ENCODE data around the gene CYSLTR2. TPM values are rescaled to one million over a fixed set of nuclear protein-coding genes. Genes with fewer than 3 reads are reported as not detected.
A peak's percentile ranks its signal among the peaks of the same experiment; 100 is the strongest.

The CYSLTR2 gene, protein sequence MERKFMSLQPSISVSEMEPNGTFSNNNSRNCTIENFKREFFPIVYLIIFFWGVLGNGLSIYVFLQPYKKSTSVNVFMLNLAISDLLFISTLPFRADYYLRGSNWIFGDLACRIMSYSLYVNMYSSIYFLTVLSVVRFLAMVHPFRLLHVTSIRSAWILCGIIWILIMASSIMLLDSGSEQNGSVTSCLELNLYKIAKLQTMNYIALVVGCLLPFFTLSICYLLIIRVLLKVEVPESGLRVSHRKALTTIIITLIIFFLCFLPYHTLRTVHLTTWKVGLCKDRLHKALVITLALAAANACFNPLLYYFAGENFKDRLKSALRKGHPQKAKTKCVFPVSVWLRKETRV
- polyA plus RNA-seq (ENCODE audit: insufficient read length) = 0.12 TPM

DNA sequence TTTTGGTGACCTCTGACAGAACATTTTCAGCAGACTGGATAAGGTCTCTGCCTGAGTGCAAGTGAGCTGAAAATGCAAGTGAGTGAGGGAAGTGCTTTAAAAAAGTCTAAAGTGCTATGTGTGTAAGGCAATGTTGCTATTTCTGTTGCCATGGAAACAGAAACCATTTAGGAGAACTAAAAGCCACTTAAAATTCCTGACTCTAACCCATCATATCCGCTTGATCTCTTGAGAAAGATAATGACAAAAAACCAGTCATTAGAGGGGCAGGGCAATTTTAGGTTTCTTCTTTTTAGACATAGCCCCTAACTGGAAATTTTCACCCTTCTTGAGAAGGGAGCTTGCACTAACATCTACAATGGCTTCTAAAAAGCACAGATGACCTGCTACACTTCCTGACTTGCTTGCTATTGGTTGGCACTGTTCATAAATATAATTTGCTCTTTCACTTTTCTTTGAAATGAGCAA lies at the start of gene CYSLTR2:
Gene CYSLTR2 (plus strand): TSS at position 458 of the 468 bp plus-strand sequence. CDS start 52,889 bp downstream, outside the sequence.
- peak; percentile 40 for DNase-seq

DNA sequence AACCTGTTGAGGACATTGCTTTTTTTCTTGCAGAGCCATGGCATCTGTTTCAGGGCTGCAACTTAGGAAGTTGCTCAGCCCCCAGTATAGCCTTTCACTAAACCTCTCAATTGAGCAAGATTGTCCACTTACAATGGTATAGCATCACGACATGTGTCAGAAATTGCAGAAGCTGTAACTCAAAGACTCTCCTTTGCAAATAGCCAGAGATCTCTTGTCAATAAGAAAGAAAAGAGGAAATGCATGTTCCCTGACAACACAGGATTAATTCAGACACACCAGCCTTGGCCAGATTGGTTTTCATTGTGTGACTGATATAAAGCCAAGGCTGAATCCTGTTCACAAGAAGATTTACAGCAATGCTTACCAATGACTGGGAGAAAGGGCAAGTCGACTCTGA lies 38.7 kb upstream of the CYSLTR2 start:
- DNase-seq = no peak

DNA sequence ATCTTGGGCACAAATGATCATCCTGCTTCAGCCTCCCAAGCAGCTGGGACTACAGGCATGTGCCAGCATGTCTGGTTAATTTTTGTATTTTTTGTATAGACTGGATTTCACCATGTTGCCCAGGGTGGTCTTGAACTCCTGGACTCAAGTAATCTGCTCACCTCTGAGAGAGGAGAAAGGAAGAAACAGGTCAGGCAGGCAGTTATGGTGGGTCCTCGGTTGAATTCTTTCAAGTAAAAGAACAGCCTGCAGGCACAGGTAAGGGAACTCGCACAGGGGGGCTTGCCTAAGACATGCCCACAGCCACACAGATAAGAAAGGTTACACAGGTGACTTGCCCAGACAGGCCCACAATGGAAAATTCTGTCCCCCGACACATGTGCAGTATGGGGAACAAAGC lies 34.8 kb upstream of the CYSLTR2 start:
- DNase-seq = no peak

DNA sequence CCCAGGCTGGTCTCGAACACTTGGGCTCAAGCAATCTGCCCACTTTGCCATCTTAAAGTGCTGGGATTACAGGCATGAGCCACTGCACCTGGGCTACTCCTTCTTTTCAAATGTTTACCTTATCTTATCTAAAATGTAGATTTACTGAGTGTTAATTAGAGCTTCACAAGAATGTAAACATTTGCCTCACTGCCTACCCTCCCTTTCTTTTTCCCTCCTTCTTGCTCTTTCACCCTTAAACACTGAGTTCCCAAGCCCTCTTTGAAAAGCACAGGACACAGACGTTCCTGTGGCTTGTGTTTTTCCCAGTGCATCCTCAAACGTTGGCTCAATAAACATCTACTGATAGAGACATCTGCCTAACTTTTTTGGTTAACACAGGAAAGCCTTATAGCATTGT lies 32.7 kb upstream of the CYSLTR2 start:
- no peak for DNase-seq

DNA sequence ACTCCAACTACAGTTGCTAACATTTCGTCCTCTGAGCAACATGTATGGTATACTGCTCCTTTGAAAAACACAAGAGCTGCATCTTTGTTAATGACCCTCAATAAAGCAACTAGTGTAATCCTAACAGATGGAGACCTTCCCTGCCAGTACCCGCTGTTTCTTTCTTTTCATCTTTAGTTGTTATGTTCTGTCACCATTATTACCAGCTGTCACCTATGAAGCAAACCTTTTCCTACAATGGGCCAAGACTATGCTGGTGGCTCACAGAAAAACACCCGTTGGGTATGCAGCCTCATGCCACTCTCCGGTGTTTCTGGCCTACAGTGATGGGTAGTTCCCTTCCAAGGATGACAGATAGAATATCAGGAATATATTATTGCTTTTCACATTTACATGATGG lies 29.7 kb upstream of the CYSLTR2 start:
- DNase-seq = no peak

DNA sequence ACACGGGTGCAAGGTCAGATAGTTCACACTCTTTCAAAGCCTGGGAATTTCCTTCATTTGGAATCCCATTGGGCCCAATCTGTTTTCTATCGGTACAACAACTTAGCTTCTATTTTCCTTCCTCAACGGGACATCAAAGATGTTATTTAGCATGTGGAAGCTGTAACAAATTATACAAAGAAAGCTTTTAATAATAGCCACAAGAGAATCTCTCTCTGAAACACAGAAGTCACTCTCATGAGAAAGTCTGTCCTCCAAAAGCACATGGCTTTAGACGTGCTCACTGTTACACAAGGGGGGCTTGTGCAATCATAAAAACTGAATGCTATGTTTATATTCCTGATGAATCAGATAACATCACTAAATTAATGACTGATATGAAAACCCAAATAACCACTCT lies 28.9 kb upstream of the CYSLTR2 start:
- no peak for DNase-seq

DNA sequence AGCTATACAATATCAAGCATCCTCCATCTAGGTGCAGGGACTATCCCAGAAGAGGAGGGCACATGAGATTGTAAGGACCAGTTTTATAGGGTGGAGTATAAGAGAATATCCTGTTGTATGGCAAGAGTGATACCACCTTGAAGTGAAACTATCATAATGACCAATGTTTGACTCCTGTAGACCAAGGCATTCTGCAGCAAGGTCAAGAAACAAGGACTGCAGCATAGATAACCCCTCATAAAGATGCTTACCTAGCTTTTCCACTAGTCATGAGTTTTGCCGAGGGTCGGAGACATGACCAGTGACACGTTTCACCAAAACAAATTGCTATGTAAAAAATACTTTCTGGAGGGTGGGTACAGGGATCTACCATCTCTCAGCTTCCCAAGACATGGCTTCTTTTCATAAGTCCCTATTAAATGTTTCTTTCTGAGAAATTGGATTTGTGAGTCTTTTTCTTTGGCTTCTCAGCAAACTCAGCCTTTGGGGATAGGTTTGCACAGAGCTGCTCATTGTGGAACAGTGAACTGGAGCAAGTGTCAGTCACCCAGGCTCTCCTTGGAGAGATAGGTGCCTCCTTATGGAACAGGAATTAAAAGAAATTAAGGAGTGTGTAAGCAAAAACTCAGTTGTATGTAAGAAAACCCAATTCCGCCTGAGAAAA lies 28.2 kb upstream of the CYSLTR2 start:
- DNase-seq = no peak

DNA sequence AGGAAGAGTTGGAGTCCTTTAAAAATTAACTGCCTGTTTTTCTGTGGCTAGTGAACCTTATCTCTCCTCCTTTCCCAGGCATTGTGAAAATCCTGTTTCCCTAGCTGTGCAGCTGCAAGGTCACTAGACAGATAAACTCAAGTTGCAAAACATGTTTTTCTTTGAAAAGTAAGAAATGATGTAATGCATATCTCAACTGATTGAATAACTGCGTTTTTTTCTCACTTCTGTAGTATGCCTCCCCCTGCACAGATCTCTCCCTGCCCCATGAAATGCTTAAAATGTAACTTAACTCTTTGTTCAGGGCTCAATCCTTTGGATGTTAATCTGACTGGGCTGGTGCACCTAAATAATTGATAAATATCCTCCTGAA lies 27.7 kb upstream of the CYSLTR2 start:
- DNase-seq = no peak

DNA sequence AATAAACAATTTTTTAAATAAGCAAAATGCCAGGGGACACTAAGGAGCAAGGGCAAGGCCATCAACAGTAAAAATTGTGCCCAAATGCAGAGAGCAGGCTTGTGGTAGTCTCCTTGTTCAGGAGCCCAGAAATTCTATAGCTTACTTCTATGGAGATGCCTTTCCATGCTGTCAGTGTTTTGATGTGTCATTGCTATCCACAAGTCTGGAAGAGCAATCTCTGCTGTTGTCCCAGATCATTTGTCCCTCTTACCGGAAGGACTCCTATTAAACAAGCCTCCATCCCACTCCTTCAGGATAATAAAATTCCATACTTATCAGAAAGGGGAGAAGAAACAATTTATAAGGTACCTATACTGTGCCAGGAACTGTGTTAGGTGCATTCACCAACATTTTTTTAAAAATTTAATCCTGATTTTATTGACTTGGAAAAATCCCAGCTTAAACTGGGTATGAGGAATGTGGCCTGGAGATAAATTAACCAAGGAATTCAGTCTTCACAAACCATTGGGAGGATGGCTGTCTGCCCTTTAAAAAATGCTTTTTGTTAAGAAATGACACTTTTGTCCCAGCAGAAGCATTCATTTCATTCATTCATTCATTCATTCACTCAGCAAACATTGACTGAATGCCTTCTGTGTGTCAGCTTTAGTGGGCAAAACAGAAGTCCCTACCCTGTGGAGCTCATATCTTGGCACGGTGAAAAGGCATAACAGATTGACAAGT lies 26.8 kb upstream of the CYSLTR2 start:
- DNase-seq = no peak

DNA sequence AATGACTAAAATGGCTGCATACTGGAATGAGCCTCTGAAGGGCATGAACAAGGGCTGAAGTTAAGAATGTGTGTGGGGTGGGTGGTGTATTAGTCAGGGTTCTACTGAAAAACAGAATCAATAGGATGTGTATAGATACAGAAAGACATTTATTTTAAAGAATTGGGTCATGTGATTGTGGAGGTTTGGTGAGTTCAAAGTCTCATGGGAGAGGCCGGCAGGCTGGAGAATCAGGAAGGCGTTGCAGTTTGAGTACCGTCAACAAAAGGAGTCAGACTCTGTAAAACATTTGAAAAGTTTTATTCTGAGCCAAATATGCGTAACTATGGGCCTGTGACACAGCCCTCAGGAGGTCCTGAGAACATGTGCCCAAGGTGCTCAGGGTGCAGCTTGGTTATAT lies 24.5 kb upstream of the CYSLTR2 start:
- DNase-seq = no peak

DNA sequence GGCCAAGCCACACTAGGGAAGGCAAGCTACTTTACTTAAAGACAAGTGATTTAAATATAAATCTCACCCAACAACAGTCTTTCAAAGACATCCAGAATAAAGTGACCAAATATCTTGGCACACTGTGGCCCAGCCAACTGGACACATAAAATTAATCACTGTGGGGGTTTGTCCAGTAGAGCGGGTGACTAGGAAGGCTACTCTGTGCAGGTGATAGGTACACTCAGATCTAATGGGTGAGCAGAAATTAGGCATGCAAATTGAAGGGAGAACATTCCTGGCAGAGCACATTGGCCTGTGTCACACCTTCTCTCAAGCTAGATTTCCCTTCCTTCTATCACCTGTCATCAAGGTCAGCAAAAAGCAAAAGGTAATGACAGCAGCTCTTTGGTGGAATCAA lies 23.4 kb upstream of the CYSLTR2 start:
- no peak for DNase-seq

DNA sequence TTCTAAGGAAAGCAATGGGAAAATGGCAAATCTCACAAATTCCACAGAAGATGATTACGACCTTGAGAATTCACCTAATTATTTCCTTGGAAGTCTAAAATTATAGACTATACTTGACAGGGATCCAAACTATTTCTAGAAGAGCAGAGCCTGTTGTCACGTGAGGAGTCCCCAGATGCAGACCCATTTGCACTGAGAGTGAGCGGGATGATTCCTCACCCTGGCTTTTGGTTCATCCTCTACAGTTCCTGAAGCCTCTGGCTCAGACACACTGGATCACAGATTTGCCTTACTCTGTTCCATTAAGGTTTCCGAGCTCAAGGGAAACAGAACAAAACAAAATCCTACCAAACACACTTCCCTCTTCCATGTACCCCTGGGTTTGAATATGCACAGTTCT lies 23.0 kb upstream of the CYSLTR2 start:
- DNase-seq = peak; percentile 30

DNA sequence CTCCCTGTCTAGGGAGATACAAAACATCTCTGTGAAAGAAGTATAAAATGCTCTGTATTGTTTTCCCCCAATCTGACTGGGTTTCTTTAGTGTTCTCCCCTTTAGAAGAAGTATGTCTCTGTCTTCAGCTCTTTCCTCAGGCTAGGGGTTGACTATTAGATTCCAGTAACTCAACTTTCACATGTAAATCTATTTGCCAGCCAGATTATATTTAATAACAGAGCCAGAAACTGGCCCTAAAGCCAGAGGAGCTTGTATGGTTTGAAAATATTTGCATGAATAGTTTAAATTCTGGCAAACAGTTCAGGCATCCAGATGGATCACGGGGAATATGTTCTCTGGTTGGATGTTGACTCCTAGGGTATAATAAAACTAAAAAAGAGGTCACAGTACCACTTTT lies 22.3 kb upstream of the CYSLTR2 start:
- no peak for DNase-seq

DNA sequence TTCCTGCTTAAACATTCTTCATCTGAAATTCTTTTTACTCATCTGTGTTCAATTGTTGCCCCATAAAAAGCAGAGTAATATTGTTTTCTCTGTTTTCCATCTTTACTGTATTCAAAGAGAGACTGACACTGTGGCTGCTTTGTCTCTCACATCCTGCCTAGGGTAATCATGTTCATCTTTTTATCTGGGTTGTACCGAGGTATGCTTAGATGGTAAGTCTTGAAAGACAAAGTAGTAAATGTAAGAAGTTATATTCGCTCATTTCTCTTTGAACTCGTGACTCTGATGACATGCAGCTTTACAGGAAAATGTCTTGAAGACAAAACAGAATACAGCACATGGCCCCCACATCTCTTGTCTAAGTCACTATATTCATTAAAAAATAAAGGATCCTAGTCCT lies 20.0 kb upstream of the CYSLTR2 start:
- DNase-seq = no peak

DNA sequence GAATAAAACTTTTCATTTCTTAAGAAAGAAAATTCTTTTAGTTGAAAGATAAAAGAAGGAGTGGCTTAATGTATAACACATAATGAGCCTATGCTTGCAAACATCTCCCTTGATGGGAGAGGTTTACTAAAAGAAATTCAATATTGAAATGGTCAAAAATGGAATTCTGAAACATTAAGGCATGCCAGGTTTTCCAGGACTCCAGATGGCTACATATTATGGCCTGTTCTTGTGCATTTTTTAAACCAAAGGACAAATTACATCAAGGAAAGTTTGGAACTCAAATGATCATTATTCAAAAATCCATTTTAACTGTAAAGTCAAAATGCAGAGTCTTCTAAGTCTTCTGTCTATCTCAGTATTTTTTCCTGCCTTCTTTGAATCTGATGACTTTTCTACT lies 19.1 kb upstream of the CYSLTR2 start:
- no peak for DNase-seq

DNA sequence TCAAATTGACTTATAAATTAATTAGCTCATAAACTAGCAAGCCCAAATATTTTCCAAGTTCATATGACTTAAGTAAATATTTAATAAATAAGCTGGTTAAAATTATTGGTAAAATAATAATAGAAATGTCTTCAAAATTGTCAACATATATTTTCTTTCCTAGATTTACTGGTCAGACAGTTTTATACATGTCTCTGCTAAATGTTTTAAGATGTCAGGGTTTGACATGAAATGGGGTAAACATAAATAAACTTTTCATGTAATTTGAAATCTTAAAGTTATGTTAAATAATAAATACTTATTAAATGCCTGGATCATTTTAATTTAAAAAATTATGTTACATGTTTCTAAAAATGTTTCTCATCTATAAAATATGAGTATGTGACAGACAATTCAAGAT lies 18.3 kb upstream of the CYSLTR2 start:
- DNase-seq = no peak

DNA sequence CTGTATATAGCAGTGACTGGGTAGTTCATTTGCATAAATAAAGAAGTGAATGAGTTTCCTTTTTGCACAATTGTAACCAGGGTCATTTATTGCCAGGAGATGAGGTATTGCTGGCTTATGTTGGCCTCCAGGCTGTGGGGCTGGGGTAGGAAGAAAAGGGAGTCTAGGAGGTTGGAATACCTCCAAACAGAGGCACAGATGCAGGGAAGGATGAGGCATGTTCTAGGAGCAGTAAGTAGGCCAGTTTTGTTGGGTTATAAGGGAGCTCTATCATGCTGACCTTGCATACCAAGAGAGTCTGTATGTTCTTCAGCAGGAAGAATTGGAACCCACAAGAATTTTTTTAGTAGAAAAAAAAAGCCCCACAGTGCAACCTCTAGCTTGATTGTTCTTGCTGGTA lies 17.2 kb upstream of the CYSLTR2 start:
- no peak for DNase-seq

DNA sequence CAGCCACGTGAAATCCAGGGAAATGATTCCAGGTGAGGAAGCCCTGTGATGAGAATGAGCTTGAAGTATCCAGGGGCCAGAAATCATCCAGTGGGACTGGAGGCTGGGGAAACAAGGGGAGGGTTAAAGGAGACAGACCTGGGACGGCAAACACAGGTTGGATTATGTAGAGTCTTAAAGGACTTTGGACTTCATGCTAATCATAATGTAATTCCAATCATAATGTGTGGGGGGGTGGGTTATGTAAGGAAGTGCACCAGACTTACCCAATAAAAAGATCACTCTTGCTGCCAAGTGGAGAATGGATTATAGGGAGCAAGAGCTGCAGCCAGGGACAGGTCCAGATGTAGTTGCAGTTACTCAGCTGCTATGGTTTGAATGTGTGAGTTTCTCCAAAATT lies 16.1 kb upstream of the CYSLTR2 start:
- DNase-seq = no peak

DNA sequence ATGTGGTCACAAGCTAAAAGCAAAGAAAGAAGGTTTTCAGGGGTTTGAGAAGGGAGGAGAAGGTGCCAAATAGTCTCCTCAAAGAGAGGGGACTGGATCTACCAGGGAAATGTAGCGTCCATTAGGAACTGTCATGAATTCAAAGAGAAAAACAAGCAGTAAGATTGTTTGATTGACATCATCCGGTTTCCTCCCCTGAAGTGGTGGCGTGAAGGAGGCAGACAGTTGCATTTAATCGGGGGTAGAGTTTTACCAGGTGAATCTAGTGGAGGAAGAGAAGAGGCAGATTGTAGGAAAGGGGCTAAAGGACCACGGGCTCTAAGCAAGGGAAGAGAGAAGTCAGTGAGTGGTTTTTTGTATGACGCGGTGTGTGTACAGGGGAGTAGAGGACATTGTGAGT lies 13.0 kb upstream of the CYSLTR2 start:
- DNase-seq = no peak

DNA sequence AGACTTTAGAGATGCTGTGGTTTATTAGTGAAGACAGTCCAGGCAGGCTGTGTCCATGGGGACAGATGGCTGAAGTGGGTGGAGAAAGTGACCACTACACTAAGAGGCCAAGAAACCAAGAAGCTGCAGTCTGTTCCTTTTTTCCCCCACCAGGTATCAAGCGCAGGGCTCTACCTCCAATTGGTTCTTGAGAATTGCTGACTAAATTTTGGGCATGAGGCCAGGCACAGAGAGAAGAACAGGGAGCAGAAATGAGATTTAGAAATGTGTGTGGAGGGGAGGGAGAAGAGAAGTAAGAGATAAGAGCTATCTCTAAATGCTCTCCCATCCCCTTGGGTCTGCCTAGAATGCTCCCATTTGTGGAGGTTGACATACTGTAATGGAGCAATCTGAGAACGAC lies 12.3 kb upstream of the CYSLTR2 start:
- DNase-seq = no peak

DNA sequence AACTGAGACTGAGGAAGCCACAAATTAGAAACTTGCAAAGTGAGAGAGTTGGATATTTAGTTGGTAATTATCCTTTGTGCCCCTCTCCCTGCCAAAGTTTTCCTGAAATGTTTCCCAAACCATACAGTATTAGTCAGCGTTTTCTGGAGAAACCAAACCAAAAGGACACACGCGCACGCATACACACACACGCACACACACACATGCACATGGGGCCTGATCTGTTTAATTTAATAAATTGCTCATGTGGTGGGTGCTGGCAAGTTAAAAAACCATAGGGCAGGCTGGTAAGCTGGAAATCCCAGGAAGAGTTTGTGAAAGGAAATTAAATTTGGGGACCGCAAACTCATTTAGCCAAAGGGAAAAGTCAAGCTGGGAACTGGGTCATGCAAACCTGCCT lies 11.7 kb upstream of the CYSLTR2 start:
- DNase-seq = no peak

DNA sequence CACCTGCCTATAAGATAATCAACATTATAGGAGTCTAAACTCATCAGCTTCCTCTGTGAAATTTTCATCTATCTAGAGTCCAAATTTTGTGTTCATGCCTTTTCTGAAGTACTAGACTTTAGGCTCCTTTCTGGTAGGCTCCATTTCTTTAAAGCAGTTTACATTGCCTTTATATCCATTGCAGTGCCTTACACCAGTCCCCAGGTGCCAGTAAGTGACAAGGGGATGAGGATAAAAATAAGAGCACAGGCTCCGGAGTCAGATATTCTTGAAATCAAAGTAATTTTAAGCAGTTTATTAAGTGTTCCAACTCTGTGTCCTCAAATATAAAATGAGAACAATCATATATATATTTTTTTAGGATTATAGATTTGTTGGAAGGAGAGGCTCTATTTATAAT lies 10.6 kb upstream of the CYSLTR2 start:
- DNase-seq = no peak

DNA sequence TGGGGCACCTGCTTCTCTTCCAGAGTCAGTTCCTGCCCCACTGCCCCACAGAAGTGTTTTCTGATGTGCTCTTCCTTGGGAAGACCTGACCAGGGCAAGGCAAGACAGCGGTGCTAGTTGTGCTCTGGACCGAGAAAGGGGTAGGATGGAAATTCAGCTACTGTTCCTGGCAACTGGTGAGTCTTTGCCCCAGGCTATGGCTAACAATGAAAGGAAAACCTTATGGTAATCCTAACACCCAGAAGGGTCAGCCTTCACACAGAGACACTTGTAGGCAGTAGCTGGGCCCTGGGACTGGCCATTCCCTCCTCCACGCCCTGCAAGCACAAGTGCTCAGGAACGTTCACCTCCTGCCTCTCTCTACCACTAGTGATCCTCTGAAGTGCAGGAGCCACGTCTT lies 9.6 kb upstream of the CYSLTR2 start:
- no peak for DNase-seq

DNA sequence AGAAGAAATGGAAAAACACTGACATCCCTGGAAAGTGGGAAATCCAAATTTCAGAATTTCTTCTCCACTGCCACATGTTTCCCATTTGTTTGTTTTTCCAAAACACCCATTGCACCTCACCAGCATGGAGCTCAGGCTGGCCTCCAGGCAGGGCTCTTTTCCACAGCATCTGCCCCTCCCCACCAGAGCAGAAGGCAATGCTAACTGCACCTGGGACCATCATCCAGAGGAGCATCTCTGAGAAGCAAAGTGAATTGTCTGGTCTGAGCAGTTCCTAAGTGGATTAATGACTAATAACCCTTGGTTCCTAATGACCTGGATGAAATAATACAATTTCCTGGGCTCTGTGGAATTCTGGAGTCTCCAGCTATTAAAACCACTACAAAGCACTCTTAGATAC lies 8.8 kb upstream of the CYSLTR2 start:
- DNase-seq = no peak
